HepG2 (cell line): ENCODE results near the gene SDR42E2. TPM values are rescaled to one million over a fixed set of nuclear protein-coding genes. Genes with fewer than 3 reads are reported as not detected.

Experiments used
- ARID4A ChIP-seq: sonication (generic); formaldehyde crosslinking; IDR thresholded peaks from 2 replicates; pipeline ENCODE4 v1.5.0; 2020; ENCODE audit warnings: mild to moderate bottlenecking, missing genetic modification reagents, borderline replicate concordance
- BORCS8-MEF2B ChIP-seq: sonication (generic); formaldehyde crosslinking; IDR thresholded peaks from 2 replicates; pipeline ENCODE4 v1.8.0; 2022; ENCODE audit warnings: mild to moderate bottlenecking, missing genetic modification reagents
- CBX5 ChIP-seq: sonication (generic); formaldehyde crosslinking; IDR thresholded peaks from 2 replicates; pipeline ENCODE4 v1.4.0; 2020; ENCODE audit warnings: missing genetic modification reagents, borderline replicate concordance
- CSRNP2 ChIP-seq: sonication (generic); formaldehyde crosslinking; conservative IDR thresholded peaks from 2 replicates; pipeline ENCODE4 v1.8.0; 2022; ENCODE audit warnings: low read depth, missing genetic modification reagents
- FOXK2 ChIP-seq: fragments of 450-650 bp; IDR thresholded peaks from 2 replicates; pipeline ENCODE4 v1.6.1; 2016
- GFI1 ChIP-seq: sonication (generic); formaldehyde crosslinking; IDR thresholded peaks from 2 replicates; pipeline ENCODE4 v1.5.0; 2020; ENCODE audit warnings: missing genetic modification reagents, mild to moderate bottlenecking, borderline replicate concordance
- HNF4A ChIP-seq: sonication (generic); formaldehyde crosslinking; IDR thresholded peaks from 2 replicates; pipeline ENCODE4 v1.4.0; 2020; ENCODE audit warnings: missing genetic modification reagents
- IRX3 ChIP-seq: sonication (generic); formaldehyde crosslinking; IDR thresholded peaks from 2 replicates; pipeline ENCODE4 v1.8.1; 2023; ENCODE audit warnings: mild to moderate bottlenecking, low read depth, missing genetic modification reagents, borderline replicate concordance
- PBX3 ChIP-seq: sonication (generic); formaldehyde crosslinking; IDR thresholded peaks from 2 replicates; pipeline ENCODE4 v1.8.1; 2023; ENCODE audit warnings: missing genetic modification reagents, inconsistent platforms, borderline replicate concordance
- POLR2G ChIP-seq: fragments of 200-400 bp; formaldehyde crosslinking; IDR thresholded peaks from 2 replicates; pipeline ENCODE4 v1.6.1; 2018; ENCODE audit warnings: mild to moderate bottlenecking, low read depth, low read length, moderate library complexity
- REPIN1 ChIP-seq: sonication (generic); formaldehyde crosslinking; IDR thresholded peaks from 2 replicates; pipeline ENCODE4 v1.8.0; 2022; ENCODE audit warnings: missing genetic modification reagents, low read depth, mild to moderate bottlenecking, borderline replicate concordance
- ZMYM2 ChIP-seq: sonication (generic); formaldehyde crosslinking; IDR thresholded peaks from 2 replicates; pipeline ENCODE4 v1.8.0; 2022; ENCODE audit warnings: mild to moderate bottlenecking, missing genetic modification reagents
- ZNF34 ChIP-seq: sonication (generic); formaldehyde crosslinking; IDR thresholded peaks from 2 replicates; pipeline ENCODE4 v1.4.0; 2020; ENCODE audit warnings: mild to moderate bottlenecking, missing genetic modification reagents, borderline replicate concordance
- ZNF557 ChIP-seq: sonication (generic); formaldehyde crosslinking; IDR thresholded peaks from 2 replicates; pipeline ENCODE4 v1.4.0; 2020; ENCODE audit warnings: missing genetic modification reagents
- ZNF574 ChIP-seq: sonication (generic); formaldehyde crosslinking; IDR thresholded peaks from 2 replicates; pipeline ENCODE4 v1.4.0; 2020; ENCODE audit warnings: missing genetic modification reagents
- ZNF605 ChIP-seq: sonication (generic); formaldehyde crosslinking; IDR thresholded peaks from 2 replicates; pipeline ENCODE4 v1.8.0; 2022; ENCODE audit warnings: mild to moderate bottlenecking, missing genetic modification reagents
- ZNF660 ChIP-seq: sonication (generic); formaldehyde crosslinking; IDR thresholded peaks from 2 replicates; pipeline ENCODE4 v1.5.1; 2020; ENCODE audit warnings: mild to moderate bottlenecking, low read depth, missing genetic modification reagents, borderline replicate concordance
- ZNF83 ChIP-seq: sonication (generic); formaldehyde crosslinking; IDR thresholded peaks from 2 replicates; pipeline ENCODE4 v1.4.0; 2020; ENCODE audit warnings: missing genetic modification reagents, mild to moderate bottlenecking, borderline replicate concordance
- ZSCAN9 ChIP-seq: IDR thresholded peaks from 2 replicates; pipeline ENCODE4 v1.6.1; 2016; ENCODE audit warnings: borderline replicate concordance
- polyA plus RNA-seq, 8 experiments: library from polyadenylated mRNA; depleted of rRNA in 3 of 8; stranded (reverse) in 7 of 8; unstranded in 1 of 8; fragments of >200 nt; fragmentation: Illumina TruSeq in 4 of 8; extraction: Trizol in 4 of 8; gene quantifications; 2 replicates each; pipeline versions ENCODE4 v1.2.1 to v1.2.3, GENCODE V29; 2011 to 2016; ENCODE audit warnings: low read depth in 4 of 8, missing spikeins in 1 of 8, mixed read lengths in 1 of 8; ENCODE audit not compliant: insufficient read depth in 1 of 8
- total RNA-seq, 5 experiments: library from RNA; depleted of rRNA; stranded (reverse); fragments of >200 nt; fragmentation: Illumina TruSeq; extraction: Trizol; gene quantifications; 2 replicates each; pipeline ENCODE4 v1.2.3, GENCODE V29; 2016; ENCODE audit warnings: low read depth in 1 of 5

Gene SDR42E2
- total and polyA plus RNA-seq, 2 of the 13 experiments (the other 11 are each of a cell fraction or from before 2014, with no cell fraction given): 0.05 to 0.11 TPM

GRCh38 chr16:22190081-22190775 lies 27.9 kb downstream of the SDR42E2 start (continued):
- TF ChIP-seq ZMYM2 (CRISPR knock-in tag) (peak; percentile 69; the same call in 1 of the 2 replicates), ZNF83 (CRISPR knock-in tag) (peak; percentile 98), ZNF557 (CRISPR knock-in tag) (peak; percentile 94), ZNF34 (CRISPR knock-in tag) (peak; percentile 67; the same call in 1 of the 2 replicates), ZNF605 (CRISPR knock-in tag) (0 out of 2 replicates have a peak, but pooled peaks have one; percentile 9), IRX3 (CRISPR knock-in tag) (peak; percentile 85; the same call in 1 of the 2 replicates), PBX3 (CRISPR knock-in tag) (0 out of 2 replicates have a peak, but pooled peaks have one; percentile 41), FOXK2 (peak; percentile 82; the same call in 1 of the 2 replicates), BORCS8-MEF2B (peak; percentile 94), ARID4A (CRISPR knock-in tag) (peak; percentile 95), ZNF660 (no peak), ZNF574 (CRISPR knock-in tag) (peak; percentile 81), CSRNP2 (CRISPR knock-in tag) (no peak), ZSCAN9 (peak; percentile 12; the same call in 1 of the 2 replicates), HNF4A (CRISPR knock-in tag) (peak; percentile 51), CBX5 (CRISPR knock-in tag) (peak; percentile 19; the same call in 1 of the 2 replicates), GFI1 (peak; percentile 86), REPIN1 (CRISPR knock-in tag) (peak; percentile 68), POLR2G (peak; percentile 87)
